Measurements from ENCODE around the gene PTPRB.
"Not testable (repeated sequence)": the region's sequence is repeated elsewhere in the genome, so short reads cannot be mapped to it uniquely, and the experiment has no call there.

The PTPRB gene

DNA sequence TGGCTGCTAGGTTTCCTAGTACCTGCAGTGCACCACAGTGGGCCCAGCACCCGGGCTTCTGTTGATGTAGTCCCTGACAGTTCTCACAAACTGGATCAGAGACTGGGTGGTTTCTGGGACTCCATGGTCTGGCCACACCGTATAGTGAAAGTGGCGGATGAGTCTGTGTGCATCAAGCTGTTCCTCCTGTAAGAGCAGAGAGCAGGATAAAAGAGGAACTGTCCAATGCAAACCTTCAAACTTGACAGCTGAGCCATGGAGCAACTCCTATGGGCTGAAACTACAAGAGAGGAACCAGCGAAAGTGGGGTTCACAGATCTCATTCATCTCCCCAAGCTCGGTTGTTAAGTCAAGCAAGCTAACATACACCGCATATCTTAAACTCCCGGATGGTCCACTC is 102.8 kb downstream of the PTPRB start:
- no peak for DNase-seq

DNA sequence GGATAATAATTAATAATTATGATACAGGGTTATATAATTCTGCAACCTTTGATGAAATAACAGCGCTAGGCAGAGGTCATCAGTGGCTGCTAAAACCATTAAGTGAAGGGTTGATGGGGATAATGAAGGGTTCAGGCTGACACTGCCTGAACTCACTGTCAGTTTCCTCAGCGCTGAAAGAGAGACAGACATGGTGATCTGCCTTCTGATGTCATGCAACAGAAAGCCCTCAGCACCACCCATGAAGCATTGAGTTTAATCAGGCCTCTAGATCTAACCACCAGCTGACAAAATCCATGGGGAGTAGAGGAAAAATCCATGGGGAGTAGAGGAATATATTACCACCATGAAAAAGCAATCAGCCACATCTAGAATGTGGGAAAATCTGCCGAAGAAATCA is 107.6 kb downstream of the PTPRB start:
- DNase-seq = no peak

- DNase-seq = no peak
These were observed 116.4 kb downstream of the PTPRB start for GRCh38 chr12:70520847-70521246.

DNA sequence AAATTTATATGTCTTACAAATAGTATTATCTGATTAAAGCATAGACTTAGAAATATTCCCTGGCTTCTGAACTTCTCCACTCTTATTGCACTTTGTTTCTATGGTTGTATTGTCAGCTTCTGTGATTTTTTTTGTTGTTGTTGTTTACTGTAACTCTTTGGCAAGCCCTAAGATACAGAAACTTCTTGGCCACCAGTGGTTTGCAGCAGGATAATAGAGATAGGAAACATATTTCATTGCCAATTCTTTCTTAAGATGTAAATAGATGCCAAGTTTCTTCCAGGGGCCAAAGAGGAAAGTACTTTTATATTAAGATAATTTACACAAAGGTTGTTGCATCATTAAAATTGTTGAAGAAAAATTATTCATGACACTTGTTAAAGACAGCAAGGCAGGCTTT is 123.8 kb downstream of the PTPRB start:
- no peak for DNase-seq

DNA sequence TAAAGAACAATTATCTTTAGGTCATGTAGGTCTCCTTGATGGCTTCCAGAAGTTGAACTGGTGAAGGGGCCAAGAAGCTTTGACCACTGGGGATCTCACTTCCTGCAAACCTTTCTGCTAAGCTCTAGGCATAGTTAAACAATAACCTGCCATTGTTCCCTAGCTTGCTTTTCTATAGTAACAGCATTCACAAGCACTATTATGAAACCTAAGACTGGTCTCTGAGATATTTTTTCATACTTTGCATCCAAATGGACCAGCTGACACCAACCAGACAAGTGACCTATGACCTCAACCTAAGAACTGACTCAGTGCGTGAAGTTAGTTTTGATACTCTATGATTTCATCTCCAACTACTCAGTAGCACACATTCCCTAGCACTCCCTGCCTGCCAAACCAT is 129.1 kb downstream of the PTPRB start:
- DNase-seq = no peak

GRCh38 chr12:70507442-70507841 is 129.8 kb downstream of the PTPRB start:
- no peak for DNase-seq

DNA sequence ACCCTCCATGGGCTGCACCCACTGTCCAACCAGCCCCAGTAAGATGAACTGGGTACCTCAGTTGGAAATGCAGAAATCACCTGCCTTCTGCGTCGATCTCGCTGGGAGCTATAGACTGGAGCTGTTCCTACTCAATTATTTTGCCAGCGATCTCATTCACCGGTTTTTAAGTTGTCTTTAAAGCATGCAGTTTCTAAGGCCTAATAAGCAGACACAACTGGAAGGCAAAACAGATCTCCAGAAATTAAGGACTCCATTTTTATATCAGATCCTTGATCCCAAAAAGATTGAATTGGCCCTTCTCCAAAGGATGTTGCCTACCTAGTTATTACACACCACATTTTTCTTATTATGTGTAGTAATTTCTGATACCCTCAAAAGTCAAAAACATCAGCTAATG is 139.7 kb downstream of the PTPRB start:
- no peak for DNase-seq

DNA sequence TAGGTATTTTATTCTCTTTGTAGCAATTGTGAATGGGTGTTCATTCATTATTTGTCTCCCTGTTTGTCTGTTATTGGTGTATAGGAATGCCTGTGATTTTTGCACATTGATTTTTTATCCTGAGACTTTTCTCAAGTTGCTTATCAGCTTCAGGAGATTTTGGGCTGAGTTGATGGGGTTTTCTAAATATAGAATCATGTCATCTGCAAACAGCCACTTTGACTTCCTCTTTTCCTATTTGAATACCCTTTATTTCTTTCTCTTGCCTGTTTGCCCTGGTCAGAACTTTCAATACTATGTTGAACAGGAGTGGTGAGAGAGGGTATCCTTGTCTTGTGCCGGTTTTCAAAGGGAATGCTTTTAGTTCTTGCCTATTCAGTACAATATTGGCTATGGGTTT is 144.3 kb downstream of the PTPRB start:
- not testable (repeated sequence) for DNase-seq

DNA sequence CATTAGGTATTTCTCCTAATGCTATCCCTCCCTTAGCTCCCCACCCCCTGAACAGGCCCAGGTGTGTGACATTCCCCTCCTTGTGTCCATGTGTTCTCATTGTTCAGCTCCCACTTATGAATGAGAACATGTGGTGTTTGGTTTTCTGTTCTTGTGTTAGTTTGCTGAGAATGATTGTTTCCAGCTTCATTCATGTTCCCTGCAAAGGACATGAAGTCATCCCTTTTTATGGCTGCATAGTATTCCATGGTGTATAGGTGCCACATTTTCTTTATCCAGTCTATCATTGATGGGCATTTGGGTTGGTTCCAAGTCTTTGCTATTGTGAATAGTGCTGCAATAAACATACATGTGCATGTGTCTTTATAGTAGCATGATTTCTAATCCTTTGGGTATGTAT is 146.3 kb downstream of the PTPRB start:
- not testable (repeated sequence) for DNase-seq

DNA sequence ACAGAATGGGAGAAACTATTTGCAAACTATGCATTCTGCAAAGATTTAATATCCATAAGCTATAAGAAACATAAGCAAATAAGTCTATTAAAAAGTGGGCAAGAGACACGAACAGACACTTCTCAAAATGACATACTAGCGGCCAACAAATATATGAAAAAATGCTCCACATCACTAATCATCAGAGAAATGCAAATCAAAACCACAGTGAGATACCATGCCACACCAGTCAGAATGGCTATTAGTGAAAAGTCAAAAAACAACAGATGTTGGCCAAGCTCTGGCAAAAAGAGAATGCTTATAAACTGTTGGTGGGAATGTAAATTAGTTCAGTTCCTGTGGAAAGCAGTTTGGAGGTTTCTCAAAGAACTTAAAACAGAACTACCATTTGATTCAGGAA is 149.8 kb downstream of the PTPRB start:
- DNase-seq = no peak

GRCh38 chr12:70486588-70486987 is 150.6 kb downstream of the PTPRB start:
- no peak for DNase-seq

DNA sequence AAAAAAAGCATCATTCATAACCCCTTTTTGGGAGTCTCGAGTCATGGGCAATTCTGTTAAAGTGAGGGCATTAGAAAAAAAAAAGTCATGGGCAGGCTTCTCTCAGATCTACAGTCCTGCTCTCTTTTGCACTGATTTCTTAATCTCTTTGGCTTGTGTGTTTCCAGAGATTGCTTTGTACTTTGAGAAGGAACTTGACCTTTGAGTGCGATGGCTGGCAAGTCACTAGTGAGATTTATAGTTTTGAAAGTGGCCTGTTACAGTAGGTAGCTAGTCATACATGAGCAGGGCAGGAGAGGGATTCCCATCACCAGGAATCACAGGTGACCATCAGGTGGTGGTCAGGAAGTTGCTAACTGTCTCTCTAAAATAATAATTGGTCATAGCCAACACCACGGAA is 151.5 kb downstream of the PTPRB start:
- DNase-seq = no peak

- DNase-seq = no peak
These were observed 152.8 kb downstream of the PTPRB start for GRCh38 chr12:70484464-70484863.

- DNase-seq = no peak
These were observed 154.5 kb downstream of the PTPRB start for GRCh38 chr12:70482764-70483163.

DNA sequence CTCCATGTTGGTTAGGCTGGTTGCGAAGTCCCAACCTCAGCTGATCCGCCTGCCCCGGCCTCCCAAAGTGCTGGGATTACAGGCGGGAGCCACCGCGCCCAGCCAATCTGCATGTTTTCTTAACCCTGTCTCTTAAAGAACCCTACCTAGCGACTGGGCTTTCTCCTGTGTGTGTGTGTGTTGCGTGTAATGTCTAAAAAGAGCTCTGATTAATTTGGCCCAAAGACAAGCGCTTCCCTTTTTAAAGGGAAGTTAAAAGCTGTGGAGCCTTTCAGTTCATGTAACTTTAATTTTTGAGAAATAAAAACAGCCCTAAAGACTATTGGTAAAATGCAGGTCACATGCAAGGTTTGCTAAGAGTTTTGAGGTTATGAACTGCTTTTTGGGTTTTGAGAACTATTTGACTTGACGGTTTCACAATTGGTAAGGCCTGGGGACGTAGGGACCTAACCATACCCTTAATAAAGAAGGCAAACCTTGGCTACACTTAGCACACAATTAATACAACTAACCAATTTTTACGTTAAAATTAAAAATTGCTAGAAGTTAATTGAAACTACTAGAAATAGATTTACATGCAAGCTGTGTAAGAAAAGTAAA is 167.9 kb downstream of the PTPRB start:
- no peak for DNase-seq

- DNase-seq = no peak
These were observed 168.5 kb downstream of the PTPRB start for GRCh38 chr12:70468741-70469140.

- DNase-seq = no peak
These were observed 169.1 kb downstream of the PTPRB start for GRCh38 chr12:70467918-70468733.

DNA sequence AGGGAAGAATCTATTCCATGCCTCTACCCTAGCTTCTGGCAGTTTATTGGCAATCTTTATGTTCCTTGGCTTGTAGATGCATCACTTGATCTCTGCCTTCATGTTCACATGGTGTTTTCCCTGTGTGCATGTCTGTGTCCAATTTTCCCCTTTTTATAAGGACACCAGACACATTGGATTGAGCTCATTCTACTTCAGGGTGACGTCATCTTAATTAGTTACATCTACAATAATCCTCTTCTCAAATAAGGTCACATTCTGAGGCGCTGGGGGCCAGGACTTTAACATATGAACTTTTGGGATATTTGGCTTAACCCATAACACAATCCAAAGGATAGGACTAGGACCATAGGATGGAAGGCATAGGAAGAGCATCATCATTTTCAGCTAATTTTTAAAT is 169.8 kb downstream of the PTPRB start:
- DNase-seq = no peak

DNA sequence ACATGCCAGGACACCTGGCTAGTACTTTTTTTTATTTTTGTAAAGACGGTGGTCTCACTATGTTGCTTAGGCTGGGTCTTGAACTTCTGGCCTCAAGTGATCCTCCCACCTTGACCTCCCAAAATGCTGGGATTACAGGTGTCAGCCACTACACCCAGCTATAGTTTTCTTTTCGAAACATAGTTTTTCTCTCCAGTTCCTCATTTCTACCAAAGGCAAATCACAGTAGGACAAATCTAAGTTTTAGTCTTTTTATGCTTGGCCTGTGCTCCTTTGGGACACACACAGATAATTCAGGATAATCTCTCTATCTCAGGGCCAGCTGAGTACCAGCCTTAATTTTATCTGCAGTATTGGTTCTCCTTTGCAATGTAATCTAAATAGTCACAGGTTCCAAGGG is 170.5 kb downstream of the PTPRB start:
- DNase-seq = no peak
